GM12878 (cell line): ENCODE measurements around the gene C2CD4D. TPM values are rescaled to one million over a fixed set of nuclear protein-coding genes. Genes with fewer than 3 reads are reported as not detected.
"Not testable (repeated sequence)": the region's sequence is repeated elsewhere in the genome, so short reads cannot be mapped to it uniquely, and the experiment has no call there.

Experiments used
- ATAC-seq: fragments of 200-7000 bp; cut with Tn5 transposase; 3 replicates; pipeline ENCODE4 v1.9.1; 2020; ENCODE audit warnings: mild to moderate bottlenecking, moderate library complexity
- BruUV-seq: library from RNA; stranded (reverse); fragments of 400-500 nt; replicated peaks from 2 replicates; lab custom pipeline; 2021; lab: Mats Ljungman, UMichigan
- CTCF ChIA-PET: fragments of 300-600 bp; sonication (Branson Sonifier 250); formaldehyde crosslinking; extraction: SDS; loops from one replicate; lab custom pipeline; 2021; ENCODE audit warnings: inconsistent platforms; lab: Yijun Ruan, JAX
- POLR2A ChIA-PET: fragments of 350-600 bp; formaldehyde crosslinking; extraction: SDS; loops from one replicate; lab custom pipeline; 2021; ENCODE audit warnings: inconsistent platforms; lab: Charles Lee
- RAD21 ChIA-PET: fragments of 300-600 bp; sonication (Branson Sonifier 250); formaldehyde crosslinking; loops from one replicate; lab custom pipeline; 2023; ENCODE audit warnings: antibody characterized with exemption; ENCODE audit not compliant: unreplicated experiment; lab: Charles Lee
- SMC1A ChIA-PET: fragments of 300-600 bp; sonication (Branson Sonifier 250); formaldehyde crosslinking; loops from one replicate; lab custom pipeline; 2023; ENCODE audit not compliant: unreplicated experiment, uncharacterized antibody; lab: Charles Lee
- DNase-seq: peaks from one replicate; pipeline ENCODE4 v3.0.0-alpha.2; 2011; ENCODE audit warnings: low read depth, low spot score
- FAIRE-seq: peaks from 3 replicates; lab custom pipeline; 2011; peaks lifted over from hg19 to GRCh38; lab: Jason Lieb, UNC
- H2AFZ ChIP-seq: 2 replicates; pipeline ENCODE4 v1.6.0; 2011; ENCODE audit warnings: low read depth, low read length, control low read depth; ENCODE audit not compliant: control insufficient read depth
- H3K27ac ChIP-seq: 2 replicates; pipeline ENCODE4 v1.5.1; 2011; ENCODE audit warnings: control low read depth; ENCODE audit not compliant: control insufficient read depth, insufficient read depth
- H3K27me3 ChIP-seq, 2 experiments: replicated peaks in 1 of 2; 2 replicates each; pipeline versions ENCODE4 v1.6.0 to v1.6.1; 2011; ENCODE audit warnings: low read length in 1 of 2; ENCODE audit not compliant: control insufficient read depth in 2 of 2, insufficient read depth in 2 of 2
- H3K36me3 ChIP-seq, 2 experiments: 2 replicates each; pipeline ENCODE4 v1.5.1; 2011; ENCODE audit warnings: low read length in 1 of 2; ENCODE audit not compliant: control insufficient read depth in 2 of 2, insufficient read depth in 2 of 2
- H3K4me1 ChIP-seq: 2 replicates; pipeline ENCODE4 v1.6.1; 2011; ENCODE audit warnings: mild to moderate bottlenecking, low read length, moderate library complexity, mixed read lengths; ENCODE audit not compliant: control insufficient read depth, insufficient read depth
- H3K4me2 ChIP-seq: 2 replicates; pipeline ENCODE4 v1.6.0; 2011; ENCODE audit warnings: control low read depth; ENCODE audit not compliant: control insufficient read depth, insufficient read depth
- H3K4me3 ChIP-seq: fragments of 200-600 bp; sonication (generic); 2 replicates; pipeline ENCODE4 v1.5.1; 2016
- H3K79me2 ChIP-seq: 2 replicates; pipeline ENCODE4 v1.6.0; 2011; ENCODE audit warnings: low read length; ENCODE audit not compliant: control insufficient read depth, insufficient read depth
- H3K9ac ChIP-seq: 2 replicates; pipeline ENCODE4 v1.8.0; 2011; ENCODE audit warnings: low read length, control low read depth, mixed read lengths; ENCODE audit not compliant: control insufficient read depth, insufficient read depth
- H3K9me3 ChIP-seq: replicated peaks from 3 replicates; pipeline ENCODE4 v1.5.1; 2011; ENCODE audit warnings: mild to moderate bottlenecking, low read length; ENCODE audit not compliant: control insufficient read depth, insufficient read depth
- H4K20me1 ChIP-seq: 2 replicates; pipeline ENCODE4 v1.6.0; 2011; ENCODE audit not compliant: control insufficient read depth, insufficient read depth
- PML ChIP-seq: IDR thresholded peaks from 2 replicates; pipeline ENCODE4 v1.6.1; 2012; ENCODE audit warnings: low read length, inconsistent platforms
- SPI1 ChIP-seq: IDR thresholded peaks from 2 replicates; pipeline ENCODE4 v1.6.1; 2011; ENCODE audit warnings: low read depth, mild to moderate bottlenecking, low read length, moderate library complexity, borderline replicate concordance; ENCODE audit not compliant: insufficient read depth
- TCF3 ChIP-seq: IDR thresholded peaks from 2 replicates; pipeline ENCODE4 v1.6.1; 2012; ENCODE audit warnings: low read depth, mild to moderate bottlenecking, low read length, borderline replicate concordance; ENCODE audit not compliant: insufficient read depth
- WGBS: methylation state at CpG from one replicate; pipeline ENCODE4 v1.1.6; 2016; ENCODE audit warnings: low lambda C conversion rate; ENCODE audit not compliant: insufficient replicate concordance, insufficient coverage; ENCODE audit errors: missing lambda C conversion rate; 5-methylcytosine and 5-hydroxymethylcytosine counted together
- in situ Hi-C: fragments of 300-500 bp; cut with MboI; formaldehyde crosslinking; loops from 9 replicates; pipeline ENCODE4 v1.14.3; 2018; ENCODE audit warnings: mixed read lengths
- intact Hi-C: fragments of 100-400 bp; cut with micrococcal nuclease; formaldehyde crosslinking; loops from one replicate; pipeline ENCODE4 v1.14.2; 2022; ENCODE audit not compliant: unreplicated experiment
- polyA plus RNA-seq, 11 experiments: library from polyadenylated mRNA; depleted of rRNA in 4 of 11; unstranded in 6 of 11; stranded (reverse) in 5 of 11; fragments of >200 nt; fragmentation: Nextera tagmentation in 4 of 11; fragmentation: Illumina TruSeq in 1 of 11; extraction: Ambion mirVana in 4 of 11; extraction: Trizol in 1 of 11; gene quantifications; 1 replicate in 1 of 11; 2 replicates in 10 of 11; pipeline versions ENCODE4 v1.2.1 to v1.2.3, GENCODE V29; 2011 to 2016; ENCODE audit warnings: inconsistent platforms in 2 of 11, missing spikeins in 2 of 11, low read depth in 1 of 11
- total RNA-seq, 4 experiments: library from RNA; depleted of rRNA in 3 of 4; stranded (reverse); fragments of >200 nt in 3 of 4; fragmentation: Illumina TruSeq in 1 of 4; extraction: Trizol in 1 of 4; gene quantifications; 2 replicates each; pipeline versions ENCODE4 v1.2.1 to v1.2.3, GENCODE V29; 2013 to 2021

C2CD4D gene
- total and polyA plus RNA-seq, 10 of the 15 experiments (the other 5 are each of a cell fraction or from before 2014, with no cell fraction given) = 0.03 to 0.67 (median 0.13) TPM; not detected in 4

DNA sequence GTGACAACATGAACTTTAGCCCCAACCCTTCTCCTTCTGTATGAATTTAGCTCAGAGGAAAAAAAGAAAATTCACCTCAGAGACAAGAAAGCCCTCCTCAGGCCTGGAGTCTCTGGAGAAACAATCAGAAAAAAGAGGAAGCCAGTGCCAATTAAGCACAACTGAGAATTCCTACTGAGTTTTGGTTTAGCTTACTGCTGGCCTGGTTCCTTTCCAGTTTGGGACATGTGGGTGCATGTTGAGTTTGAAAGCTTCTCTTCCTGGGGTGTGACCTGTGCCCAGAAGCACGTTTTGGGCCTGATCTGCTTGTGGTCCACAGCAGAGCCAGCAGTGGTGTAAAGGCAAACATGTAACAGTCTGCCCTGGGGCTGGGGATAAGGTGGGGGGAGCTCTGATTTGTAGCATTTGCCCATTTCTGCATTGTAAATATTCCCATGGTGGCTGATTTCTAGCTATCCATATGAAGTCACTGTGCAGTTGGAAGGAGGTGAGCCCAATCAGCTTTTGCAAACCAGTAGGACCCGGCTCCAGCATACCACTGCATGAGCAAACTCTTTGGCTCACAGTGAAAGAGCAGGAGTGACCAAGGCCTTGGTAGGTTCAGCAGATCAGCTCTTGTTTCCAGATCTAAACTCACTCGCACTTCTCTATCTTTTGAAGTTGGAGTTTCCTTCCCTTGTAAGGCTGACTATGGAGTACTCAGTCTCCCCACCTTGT is 18.6 kb upstream of the C2CD4D start:
- Histone ChIP-seq H3K27me3 (peaks cover 0 to 4% of the 10 kb centered on the region in 2 experiments; a peak in 2 of 4 replicates), H3K4me1 (peaks cover 9% of the 10 kb centered on the region), H3K79me2 (no peaks in the 10 kb centered on the region), H3K36me3 (no peaks in the 10 kb centered on the region), H2AFZ (no peak overlapping the region), H3K4me3 (no peak overlapping the region), H3K4me2 (no peak overlapping the region), H3K9ac (no peak overlapping the region), H4K20me1 (no peaks in the 10 kb centered on the region), H3K27ac (no peak overlapping the region), H3K9me3 (no peaks in the 10 kb centered on the region)
- FAIRE-seq = no peak
- BruUV-seq = no TSS peak
- SMC1A ChIA-PET = interaction anchor here (0.8 to 2.3 kb wide), 5 partner anchors 10 to 142 kb away, joined by 3 to 6 read pairs (median 5); partner anchors contain the start of gene C2CD4D
- 29% methylated on average over 3 of the region's 3 CpGs for WGBS
- POLR2A ChIA-PET = interaction anchor here (1.4 to 1.6 kb wide), 2 partner anchors 18 to 21 kb away, joined by 4 to 8 read pairs; partner anchors contain the start of gene C2CD4D
- in situ Hi-C loops (no loop called here), intact Hi-C loops (no loop called here)
- TF ChIP-seq SPI1 = peak; percentile 49; the same call in 1 of the 2 replicates
- no peak for TF ChIP-seq PML
- CTCF ChIA-PET = interaction anchor here (0.6 to 2.8 kb wide), 8 partner anchors 10 to 314 kb away, joined by 3 to 6 read pairs (median 4); partner anchors contain the start of gene THEM4
- RAD21 ChIA-PET = interaction anchor here (0.6 to 2.7 kb wide), 7 partner anchors 12 to 453 kb away, joined by 3 to 10 read pairs (median 4); partner anchors contain the start of genes C2CD4D and MRPL9
- no peak for ATAC-seq
- no peak for DNase-seq

DNA sequence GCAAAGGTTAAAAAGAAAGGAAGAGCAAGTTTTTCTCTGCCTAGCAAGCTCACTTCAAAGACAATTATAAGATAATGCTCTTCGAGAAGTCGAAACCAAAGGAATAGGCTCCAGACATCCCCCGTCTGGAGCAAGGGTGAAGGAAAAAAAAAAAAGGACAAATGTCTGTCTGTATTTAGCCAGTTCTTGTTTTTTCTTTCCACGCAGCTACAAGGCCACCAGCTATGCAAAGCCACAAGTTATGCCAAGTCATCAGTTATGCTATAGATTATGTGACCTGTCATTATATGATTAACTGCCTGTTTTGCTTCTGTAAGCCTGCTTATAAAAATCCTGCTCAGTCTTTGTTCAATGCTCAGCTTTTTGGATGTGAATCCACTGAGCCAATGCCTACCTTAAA is 16.3 kb upstream of the C2CD4D start:
- no TSS peak for BruUV-seq
- Histone ChIP-seq H3K4me3 (no peak overlapping the region), H3K9ac (no peak overlapping the region), H3K79me2 (no peaks in the 10 kb centered on the region), H3K4me1 (peaks cover 9% of the 10 kb centered on the region), H2AFZ (no peak overlapping the region), H4K20me1 (no peaks in the 10 kb centered on the region), H3K36me3 (no peaks in the 10 kb centered on the region), H3K27ac (no peak overlapping the region), H3K9me3 (no peaks in the 10 kb centered on the region), H3K4me2 (no peak overlapping the region), H3K27me3 (peaks cover 0 to 3% of the 10 kb centered on the region in 2 experiments; a peak in 1 of 4 replicates)
- ChIA-PET SMC1A (no interaction called here), POLR2A (interaction anchor here (0.9 kb wide), 1 partner anchor 13 kb away, joined by 3 read pairs; no protein-coding TSS in a partner anchor), CTCF (no interaction called here), RAD21 (no interaction called here)
- no peak for DNase-seq
- no peak for TF ChIP-seq TCF3
- FAIRE-seq = no peak
- ATAC-seq = no peak
- in situ Hi-C loops = no loop called here
- intact Hi-C loops = no loop called here
- 46% methylated on average over 4 of the region's 4 CpGs for WGBS

DNA sequence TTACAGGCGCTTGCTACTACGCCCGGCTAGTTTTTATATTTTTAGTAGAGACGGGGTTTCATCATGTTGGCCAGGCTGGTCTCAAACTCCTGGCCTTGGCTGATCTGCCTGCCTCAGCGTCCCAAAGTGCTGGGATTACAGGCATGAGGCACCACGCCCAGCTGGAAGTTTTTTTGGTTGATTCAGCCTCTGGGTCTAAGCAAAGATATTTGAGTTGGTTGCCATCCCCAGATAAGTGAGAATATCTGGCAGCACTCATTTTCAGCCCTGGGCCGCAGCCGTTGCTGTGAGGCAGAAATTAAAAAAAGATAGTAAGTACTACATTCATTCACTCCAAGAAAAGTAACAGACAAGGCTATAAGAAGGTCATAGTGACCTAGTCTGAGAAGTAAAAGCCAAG is 15.9 kb upstream of the C2CD4D start:
- WGBS = 52% methylated on average over 8 of the region's 8 CpGs
- H3K27ac ChIP-seq, H3K4me3 ChIP-seq, SMC1A ChIA-PET, FAIRE-seq, CTCF ChIA-PET, H3K79me2 ChIP-seq, H3K27me3 ChIP-seq, H3K4me2 ChIP-seq, H3K4me1 ChIP-seq, DNase-seq, H3K9ac ChIP-seq, H3K9me3 ChIP-seq, H4K20me1 ChIP-seq, H2AFZ ChIP-seq, ATAC-seq, intact Hi-C loops, RAD21 ChIA-PET, BruUV-seq, in situ Hi-C loops, H3K36me3 ChIP-seq: not testable (repeated sequence)
- POLR2A ChIA-PET = interaction anchor here (0.9 kb wide), 1 partner anchor 13 kb away, joined by 3 read pairs; no protein-coding TSS in a partner anchor
